LNCaP clone FGC (cell line): Measurements from ENCODE around the gene POP5.
"Not testable (repeated sequence)": the region's sequence is repeated elsewhere in the genome, so short reads cannot be mapped to it uniquely, and the experiment has no call there.

ENCODE experiments used
- DNase-seq: peaks from one replicate; pipeline ENCODE4 v3.0.0-alpha.2; 2011; ENCODE audit warnings: low read depth
- H3K4me3 ChIP-seq: 2 replicates; pipeline ENCODE4 v1.5.1; 2011; ENCODE audit warnings: mild to moderate bottlenecking, low read depth, low read length, control low read depth
- CTCF ChIP-seq: IDR thresholded peaks from 2 replicates; pipeline ENCODE4 v1.5.1; 2012; ENCODE audit warnings: mild to moderate bottlenecking; ENCODE audit not compliant: control insufficient read depth, insufficient read depth; ENCODE audit errors: extremely low read depth

The POP5 gene

DNA sequence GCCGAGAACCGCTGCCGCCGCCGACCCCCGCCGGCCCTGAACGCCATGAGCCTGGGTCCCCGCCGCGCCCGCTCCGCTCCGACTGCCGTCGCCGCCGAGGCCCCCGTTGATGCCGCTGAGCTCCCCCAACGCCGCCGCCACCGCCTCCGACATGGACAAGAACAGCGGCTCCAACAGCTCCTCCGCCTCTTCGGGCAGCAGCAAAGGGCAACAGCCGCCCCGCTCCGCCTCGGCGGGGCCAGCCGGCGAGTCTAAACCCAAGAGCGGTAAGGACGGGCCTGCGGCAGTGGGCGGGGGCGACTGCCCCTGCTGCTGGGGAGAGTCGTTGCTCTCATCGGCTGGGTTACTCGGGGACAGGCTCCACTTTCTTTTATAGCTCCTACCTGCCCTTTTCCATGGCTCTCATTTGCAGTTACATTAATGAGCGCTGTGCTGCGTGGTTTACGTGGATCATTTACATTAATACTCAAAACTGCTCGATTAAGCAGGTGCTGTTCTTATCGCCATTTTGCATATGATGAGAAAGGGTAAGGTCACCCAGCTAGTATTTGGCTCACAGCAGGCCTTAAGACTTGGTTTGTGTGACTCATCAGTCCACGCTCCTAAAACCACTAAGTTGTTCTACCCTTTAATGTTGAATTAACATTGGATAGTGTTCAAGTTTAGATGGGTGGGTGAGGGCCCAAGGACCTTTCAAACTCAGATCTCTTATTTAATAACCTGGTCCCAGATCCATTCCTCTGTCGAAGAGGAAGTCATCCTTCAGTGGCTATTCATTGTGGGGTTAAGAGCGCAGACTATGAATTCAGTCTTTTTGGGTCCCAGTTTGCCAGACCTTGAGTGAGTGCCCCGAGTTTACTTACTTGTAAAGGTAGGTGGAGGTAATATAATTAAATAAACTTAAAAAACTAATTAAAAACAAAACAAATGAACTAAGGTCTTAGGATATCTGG is 46.2 kb downstream of the POP5 start:
- no peak for TF ChIP-seq CTCF
- no peak for DNase-seq

GRCh38 chr12:120534203-120534702 is 46.9 kb downstream of the POP5 start, which contains the start of gene RNF10:
RNF10 (plus strand) TSS chr12:120534356; CDS start chr12:120534812, 456 bp downstream.
- H3K4me3 ChIP-seq = peak within 1 kb of the TSS; percentile 75
- no peak for TF ChIP-seq CTCF
- peak; percentile 70 for DNase-seq

More for the DNA sequence above, 46.2 kb downstream of the POP5 start:
- H3K4me3 ChIP-seq = peak overlapping the region; percentile 75

DNA sequence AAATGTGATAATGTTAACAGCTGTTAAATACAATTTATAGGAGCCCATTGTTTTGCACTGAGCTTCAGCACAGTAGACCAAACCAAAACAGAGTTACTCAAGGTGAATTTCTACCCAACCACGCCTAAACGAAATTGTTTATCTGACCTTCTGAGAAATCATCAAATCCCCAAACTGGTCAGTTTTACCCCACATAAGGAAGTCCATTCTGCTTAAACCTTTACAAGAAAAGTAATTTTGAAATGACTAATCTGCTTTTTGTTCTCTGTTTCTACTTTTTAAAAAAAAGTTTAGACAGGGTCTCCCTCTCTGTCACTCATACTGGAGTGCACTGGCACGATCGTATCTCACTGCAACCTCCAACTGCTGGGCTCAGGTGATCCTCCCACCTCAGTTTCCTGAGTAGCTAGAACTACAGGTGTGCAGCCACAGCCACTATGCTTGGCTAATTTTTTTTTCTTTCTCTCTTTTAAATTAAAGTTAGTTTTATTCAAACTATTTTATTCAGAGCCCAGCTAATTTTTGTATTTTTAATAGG is 48.4 kb downstream of the POP5 start:
- no peak for TF ChIP-seq CTCF
- H3K4me3 ChIP-seq = no peak overlapping the region
- DNase-seq = no peak

DNA sequence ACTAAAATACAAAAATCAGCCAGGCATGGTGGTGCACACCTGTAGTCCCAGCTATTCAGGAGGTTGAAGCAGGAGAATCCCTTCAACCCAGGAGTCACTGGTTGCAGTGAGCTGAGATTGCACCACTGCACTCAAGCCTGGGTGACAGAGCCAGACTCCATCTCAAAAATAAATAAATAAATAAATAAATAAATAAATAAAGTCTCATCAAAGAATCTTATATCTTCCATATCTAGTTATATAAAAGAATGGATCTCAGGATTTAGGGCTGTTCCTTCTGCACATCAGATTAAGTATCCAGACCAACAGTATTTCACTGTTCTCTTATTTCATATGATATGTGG is 50.8 kb downstream of the POP5 start:
- not testable (repeated sequence) for H3K4me3 ChIP-seq, DNase-seq

DNA sequence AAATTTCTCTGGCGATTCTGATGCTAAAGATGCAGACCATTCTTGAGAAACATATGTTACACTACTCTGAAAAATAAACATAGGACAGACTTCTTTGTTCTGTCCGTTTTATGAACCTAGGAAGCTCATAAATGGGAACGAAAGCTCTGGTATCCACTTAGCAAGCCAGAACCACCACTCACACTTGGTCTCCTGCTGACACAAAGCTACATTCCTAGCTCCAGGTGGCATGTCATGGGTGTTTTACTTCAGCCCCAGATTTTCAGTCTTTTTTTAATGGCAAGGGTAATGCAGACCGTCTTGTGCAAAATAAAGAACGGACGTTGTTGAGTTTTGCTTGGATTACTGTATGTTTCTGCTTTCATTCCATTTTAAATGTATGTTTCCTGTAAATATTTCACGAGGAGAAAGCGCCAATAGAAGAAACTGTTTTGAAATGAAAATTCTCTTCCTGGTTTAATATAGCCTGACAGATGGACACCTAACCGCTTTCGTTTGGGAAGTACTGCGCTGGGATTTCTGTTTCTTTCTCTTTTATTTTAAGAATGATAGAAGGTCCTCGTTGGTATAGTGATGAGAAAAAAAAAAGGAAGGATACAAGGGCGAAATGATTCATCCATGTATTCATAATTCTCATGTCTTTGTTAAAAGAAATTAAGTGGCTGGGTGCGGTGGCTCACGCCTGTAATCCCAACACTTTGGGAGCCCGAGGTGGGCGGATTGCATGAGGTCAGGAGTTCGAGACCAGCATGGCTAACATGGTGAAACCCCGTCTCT is 51.4 kb downstream of the POP5 start:
- peak; percentile 59 for DNase-seq
- peak overlapping the region; percentile 84 for H3K4me3 ChIP-seq
- TF ChIP-seq CTCF = no peak

- no peak for DNase-seq
- peak within 1 kb of the TSS; percentile 84 for H3K4me3 ChIP-seq
- TF ChIP-seq CTCF = no peak
Measured at GRCh38 chr12:120528861-120529525, 52.2 kb downstream of the POP5 start, which contains the start of gene COQ5. COQ5 (minus strand) TSS chr12:120529158; CDS start chr12:120529141, 17 bp downstream.
